ENCODE measurements around the gene TRIM68.

The TRIM68 gene

DNA sequence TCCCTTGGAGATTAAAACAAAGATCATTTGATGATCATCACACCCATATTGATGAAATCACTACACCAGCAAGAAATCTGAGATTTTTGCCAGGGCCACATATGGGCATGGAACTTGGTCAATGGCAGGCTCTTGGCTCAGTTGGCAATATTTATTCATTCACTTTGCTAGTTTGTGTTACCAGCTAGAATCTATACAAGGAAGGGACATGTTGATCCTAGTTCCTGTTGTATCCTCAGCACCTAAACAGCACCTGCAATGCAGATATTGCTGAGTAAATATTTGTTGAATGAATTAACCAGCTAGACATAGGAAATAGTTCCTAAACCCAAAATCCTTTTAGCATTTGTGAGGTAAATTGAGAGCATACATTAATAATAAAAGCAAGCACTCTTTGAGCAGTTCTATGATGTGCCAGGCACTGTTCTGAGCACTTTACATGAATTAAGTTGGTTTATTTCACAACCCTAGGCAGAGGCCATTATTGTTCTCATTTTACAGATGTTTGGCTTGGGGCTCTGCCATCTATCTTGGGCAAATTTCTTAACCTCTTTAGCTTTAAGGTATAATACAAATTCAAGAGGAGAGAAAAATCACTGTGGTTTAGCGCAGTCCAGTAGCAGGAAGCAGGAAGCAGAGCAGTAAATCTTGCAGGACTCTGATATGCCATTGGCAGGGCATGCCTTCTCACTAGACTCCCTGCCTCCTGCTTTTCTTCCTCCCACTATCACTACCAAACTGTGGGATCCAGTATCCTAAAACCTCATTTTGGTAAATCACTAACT, 1.6 kb downstream of the TRIM68 start:
- H3K36me3 ChIP-seq (ENCODE audit: control insufficient read depth in 2 of 2, insufficient read depth in 2 of 2, low read length in 2 of 2): peaks cover 25 to 31% of the 10 kb centered on the region in 2 donors
- no peaks in the 10 kb centered on the region for H3K27me3 ChIP-seq (ENCODE audit: control insufficient read depth in 2 of 2, insufficient read depth in 2 of 2, low read length in 2 of 2)
- H3K4me1 ChIP-seq (ENCODE audit: control insufficient read depth in 2 of 2, insufficient read depth in 2 of 2, low read length in 2 of 2): peaks cover 3 to 7% of the 10 kb centered on the region in 2 donors
- peak overlapping the region in 1 of 2 donors; percentile 18 for H3K27ac ChIP-seq (ENCODE audit: low read depth in 2 of 2, low read length in 2 of 2)
- no peaks in the 10 kb centered on the region for H3K9me3 ChIP-seq (ENCODE audit: control insufficient read depth in 2 of 2, low read length in 2 of 2)
- peak overlapping the region; percentile 81 to 86 for H3K4me3 ChIP-seq (ENCODE audit: low read length in 2 of 2)
- peak overlapping the region; percentile 8 to 76 for H3K9ac ChIP-seq (ENCODE audit: low read depth in 1 of 2, low read length in 2 of 2)

DNA sequence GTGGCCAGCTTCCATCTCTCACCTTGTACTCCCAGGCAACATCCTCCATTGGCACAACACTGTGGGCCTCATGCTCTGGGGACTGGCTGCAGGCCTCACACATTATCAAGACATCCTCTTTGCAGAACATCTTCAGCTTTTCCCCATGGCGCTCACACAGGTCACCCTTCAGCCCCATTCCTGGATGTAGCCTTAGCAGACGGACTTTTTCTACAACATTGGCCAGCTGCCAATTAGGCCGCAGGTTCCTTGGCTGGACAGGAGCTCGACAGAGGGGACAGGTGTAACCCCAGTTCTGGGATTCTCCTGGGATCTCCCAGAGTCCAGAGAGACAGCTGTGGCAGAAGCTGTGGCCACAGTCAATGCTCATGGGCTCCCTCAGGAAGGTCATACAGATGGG, 3.0 kb downstream of the TRIM68 start:
- H3K4me1 ChIP-seq (ENCODE audit: control insufficient read depth in 2 of 2, insufficient read depth in 2 of 2, low read length in 2 of 2): peaks cover 3 to 7% of the 10 kb centered on the region in 2 donors
- peaks cover 37 to 44% of the 10 kb centered on the region in 2 donors for H3K36me3 ChIP-seq (ENCODE audit: control insufficient read depth in 2 of 2, insufficient read depth in 2 of 2, low read length in 2 of 2)
- H3K9ac ChIP-seq (ENCODE audit: low read depth in 1 of 2, low read length in 2 of 2): no peak overlapping the region
- H3K27me3 ChIP-seq (ENCODE audit: control insufficient read depth in 2 of 2, insufficient read depth in 2 of 2, low read length in 2 of 2): no peaks in the 10 kb centered on the region
- no peaks in the 10 kb centered on the region for H3K9me3 ChIP-seq (ENCODE audit: control insufficient read depth in 2 of 2, low read length in 2 of 2)
- H3K27ac ChIP-seq (ENCODE audit: low read depth in 2 of 2, low read length in 2 of 2): no peak overlapping the region
- no peak overlapping the region for H3K4me3 ChIP-seq (ENCODE audit: low read length in 2 of 2)

DNA sequence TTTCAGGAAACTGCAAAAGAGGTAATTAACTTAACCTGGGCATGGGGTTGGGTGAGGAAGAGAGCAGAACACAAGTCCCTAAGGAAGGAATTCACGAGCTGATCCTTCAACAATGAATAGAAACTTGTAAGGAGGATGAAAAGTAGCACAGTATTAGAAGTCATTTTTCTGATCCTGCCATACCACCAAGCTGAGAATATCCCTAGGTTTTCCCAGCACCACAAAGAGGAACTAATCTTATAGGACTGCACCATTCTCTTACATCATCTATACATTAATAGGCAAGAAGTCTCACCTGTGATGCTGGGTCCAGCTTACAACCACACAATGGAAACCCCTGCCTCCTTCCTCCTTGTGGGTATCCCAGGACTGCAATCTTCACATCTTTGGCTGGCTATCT, 14.3 kb downstream of the TRIM68 start, which contains the start of gene OR52I1:
TSS of gene OR52I1 (plus strand) at position 301 of the 400 bp plus-strand sequence. CDS start at position 301, 0 bp downstream.
- Histone ChIP-seq H3K4me1 (ENCODE audit: control insufficient read depth in 2 of 2, insufficient read depth in 2 of 2, low read length in 2 of 2) (no peaks in the 10 kb centered on the region), H3K9me3 (ENCODE audit: control insufficient read depth in 2 of 2, low read length in 2 of 2) (no peaks in the 10 kb centered on the region), H3K27ac (ENCODE audit: low read depth in 2 of 2, low read length in 2 of 2) (no peak within 1 kb of the TSS), H3K27me3 (ENCODE audit: control insufficient read depth in 2 of 2, insufficient read depth in 2 of 2, low read length in 2 of 2) (no peaks in the 10 kb centered on the region), H3K9ac (ENCODE audit: low read depth in 1 of 2, low read length in 2 of 2) (no peak within 1 kb of the TSS), H3K4me3 (ENCODE audit: low read length in 2 of 2) (no peak within 1 kb of the TSS), H3K36me3 (ENCODE audit: control insufficient read depth in 2 of 2, insufficient read depth in 2 of 2, low read length in 2 of 2) (peaks cover 2 to 14% of the 10 kb centered on the region in 2 donors)

DNA sequence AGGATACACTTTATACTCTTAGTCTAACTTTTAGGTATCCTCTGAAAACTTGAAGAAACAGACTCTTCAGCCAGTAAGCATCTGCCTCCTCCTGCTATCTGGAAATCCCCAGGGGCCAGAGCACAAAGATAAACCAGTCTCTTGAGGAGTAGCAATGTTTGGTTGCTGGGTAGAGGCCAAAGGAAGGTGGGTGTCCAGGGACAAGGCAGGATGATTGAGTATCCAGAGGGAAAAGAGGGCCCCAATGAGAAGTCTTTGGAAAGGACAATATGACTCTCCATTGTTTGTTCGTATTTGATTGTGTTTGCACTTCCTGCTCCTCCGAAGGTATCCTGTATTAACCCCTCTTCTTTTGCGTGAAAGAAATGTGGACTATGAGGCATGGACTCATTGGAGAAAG, 19.0 kb downstream of the TRIM68 start:
- no peak overlapping the region for H3K4me3 ChIP-seq (ENCODE audit: low read length in 2 of 2)
- H3K36me3 ChIP-seq (ENCODE audit: control insufficient read depth in 2 of 2, insufficient read depth in 2 of 2, low read length in 2 of 2): no peaks in the 10 kb centered on the region
- H3K9me3 ChIP-seq (ENCODE audit: control insufficient read depth in 2 of 2, low read length in 2 of 2): no peaks in the 10 kb centered on the region
- H3K9ac ChIP-seq (ENCODE audit: low read depth in 1 of 2, low read length in 2 of 2): no peak overlapping the region
- no peaks in the 10 kb centered on the region for H3K4me1 ChIP-seq (ENCODE audit: control insufficient read depth in 2 of 2, insufficient read depth in 2 of 2, low read length in 2 of 2)
- no peak overlapping the region for H3K27ac ChIP-seq (ENCODE audit: low read depth in 2 of 2, low read length in 2 of 2)
- H3K27me3 ChIP-seq (ENCODE audit: control insufficient read depth in 2 of 2, insufficient read depth in 2 of 2, low read length in 2 of 2): no peaks in the 10 kb centered on the region

DNA sequence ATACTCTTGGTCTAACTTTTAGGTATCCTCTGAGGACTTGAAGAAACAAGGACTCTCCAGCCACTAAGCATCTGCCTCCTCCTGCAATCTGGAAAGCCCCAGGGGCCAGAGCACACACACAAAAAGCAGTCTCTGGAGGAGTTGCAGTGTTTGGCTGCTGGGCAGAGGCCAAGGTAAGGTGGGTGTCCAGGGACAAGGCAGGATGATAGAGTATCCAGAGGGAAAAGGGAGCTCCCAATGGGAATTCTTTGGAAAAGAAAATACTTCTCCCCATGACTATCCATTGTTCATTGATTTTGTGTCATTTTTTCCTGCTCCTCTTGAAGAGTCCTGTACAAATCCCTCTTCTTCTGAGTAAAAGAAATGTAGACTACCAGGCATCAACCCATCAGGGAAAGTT, 26.6 kb downstream of the TRIM68 start, which contains the start of gene OR52I2:
TSS of gene OR52I2 (plus strand) at position 301 of the 400 bp plus-strand sequence.
- Histone ChIP-seq H3K4me1 (ENCODE audit: control insufficient read depth in 2 of 2, insufficient read depth in 2 of 2, low read length in 2 of 2) (no peaks in the 10 kb centered on the region), H3K9ac (ENCODE audit: low read depth in 1 of 2, low read length in 2 of 2) (no peak within 1 kb of the TSS), H3K27ac (ENCODE audit: low read depth in 2 of 2, low read length in 2 of 2) (no peak within 1 kb of the TSS), H3K36me3 (ENCODE audit: control insufficient read depth in 2 of 2, insufficient read depth in 2 of 2, low read length in 2 of 2) (no peaks in the 10 kb centered on the region), H3K4me3 (ENCODE audit: low read length in 2 of 2) (no peak within 1 kb of the TSS), H3K27me3 (ENCODE audit: control insufficient read depth in 2 of 2, insufficient read depth in 2 of 2, low read length in 2 of 2) (no peaks in the 10 kb centered on the region), H3K9me3 (ENCODE audit: control insufficient read depth in 2 of 2, low read length in 2 of 2) (no peaks in the 10 kb centered on the region)

DNA sequence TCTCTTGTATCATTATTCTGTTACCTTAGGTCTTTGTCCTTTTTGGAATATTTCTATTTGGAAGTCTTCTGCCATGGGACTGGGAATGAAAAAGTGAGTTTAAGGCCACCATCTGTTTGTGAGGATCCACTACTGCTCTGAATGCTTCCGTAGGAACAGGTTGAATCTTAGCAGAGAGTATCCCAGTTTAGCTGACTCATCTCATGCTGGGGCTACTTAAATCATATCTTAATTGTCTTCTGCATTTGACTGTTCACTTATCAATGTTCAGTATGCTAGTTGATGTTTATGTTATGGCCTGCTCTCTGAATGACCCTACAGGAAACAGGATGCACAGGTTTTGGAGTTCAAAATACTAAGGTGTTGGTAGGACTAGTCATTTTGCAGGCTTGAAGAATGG, 27.9 kb downstream of the TRIM68 start:
- no peaks in the 10 kb centered on the region for H3K4me1 ChIP-seq (ENCODE audit: control insufficient read depth in 2 of 2, insufficient read depth in 2 of 2, low read length in 2 of 2)
- no peaks in the 10 kb centered on the region for H3K9me3 ChIP-seq (ENCODE audit: control insufficient read depth in 2 of 2, low read length in 2 of 2)
- no peak overlapping the region for H3K4me3 ChIP-seq (ENCODE audit: low read length in 2 of 2)
- H3K27me3 ChIP-seq (ENCODE audit: control insufficient read depth in 2 of 2, insufficient read depth in 2 of 2, low read length in 2 of 2): no peaks in the 10 kb centered on the region
- no peak overlapping the region for H3K9ac ChIP-seq (ENCODE audit: low read depth in 1 of 2, low read length in 2 of 2)
- H3K27ac ChIP-seq (ENCODE audit: low read depth in 2 of 2, low read length in 2 of 2): no peak overlapping the region
- no peaks in the 10 kb centered on the region for H3K36me3 ChIP-seq (ENCODE audit: control insufficient read depth in 2 of 2, insufficient read depth in 2 of 2, low read length in 2 of 2)

DNA sequence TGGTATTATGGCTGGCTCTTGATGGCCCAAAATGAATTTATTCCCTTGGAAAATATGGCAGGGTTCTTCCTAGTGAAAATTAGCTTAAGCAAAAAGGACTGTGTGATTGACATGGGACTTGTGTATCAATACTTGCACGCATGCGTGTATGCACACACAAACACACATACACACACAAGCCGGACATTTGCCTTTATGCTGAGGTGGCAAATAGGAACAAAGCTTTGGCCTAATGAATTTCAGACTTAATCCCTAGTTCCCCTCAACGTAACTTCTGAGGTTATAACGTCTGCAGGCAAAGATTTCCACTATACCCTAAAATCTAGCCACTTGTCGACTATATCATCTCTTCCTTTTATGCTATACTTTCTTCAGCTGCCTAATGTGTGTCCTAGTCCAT, 29.4 kb downstream of the TRIM68 start:
- Histone ChIP-seq H3K9me3 (ENCODE audit: control insufficient read depth in 2 of 2, low read length in 2 of 2) (no peaks in the 10 kb centered on the region), H3K36me3 (ENCODE audit: control insufficient read depth in 2 of 2, insufficient read depth in 2 of 2, low read length in 2 of 2) (no peaks in the 10 kb centered on the region), H3K4me3 (ENCODE audit: low read length in 2 of 2) (no peak overlapping the region), H3K27me3 (ENCODE audit: control insufficient read depth in 2 of 2, insufficient read depth in 2 of 2, low read length in 2 of 2) (no peaks in the 10 kb centered on the region), H3K9ac (ENCODE audit: low read depth in 1 of 2, low read length in 2 of 2) (no peak overlapping the region), H3K4me1 (ENCODE audit: control insufficient read depth in 2 of 2, insufficient read depth in 2 of 2, low read length in 2 of 2) (no peaks in the 10 kb centered on the region), H3K27ac (ENCODE audit: low read depth in 2 of 2, low read length in 2 of 2) (no peak overlapping the region)

DNA sequence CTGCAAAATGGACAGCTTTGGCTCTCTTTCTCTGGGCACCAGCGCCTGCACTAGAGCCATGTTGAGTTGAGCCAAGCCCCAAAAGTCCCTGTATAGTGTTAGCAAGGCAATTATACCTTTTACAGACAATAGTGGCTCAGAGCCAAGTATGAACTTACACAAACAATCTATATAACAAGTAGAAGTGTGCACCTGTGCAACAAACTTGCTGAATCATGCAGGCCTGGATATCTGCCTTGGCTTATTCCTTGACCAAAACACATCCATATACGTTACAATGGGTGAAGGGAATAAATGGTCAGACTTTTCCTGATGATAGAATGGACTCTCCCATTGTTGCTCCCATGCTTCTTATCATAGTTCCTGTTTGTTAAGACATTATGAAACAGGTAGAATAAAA, 30.3 kb downstream of the TRIM68 start:
- Histone ChIP-seq H3K4me3 (ENCODE audit: low read length in 2 of 2) (no peak overlapping the region), H3K27me3 (ENCODE audit: control insufficient read depth in 2 of 2, insufficient read depth in 2 of 2, low read length in 2 of 2) (no peaks in the 10 kb centered on the region), H3K36me3 (ENCODE audit: control insufficient read depth in 2 of 2, insufficient read depth in 2 of 2, low read length in 2 of 2) (no peaks in the 10 kb centered on the region), H3K9ac (ENCODE audit: low read depth in 1 of 2, low read length in 2 of 2) (no peak overlapping the region), H3K27ac (ENCODE audit: low read depth in 2 of 2, low read length in 2 of 2) (no peak overlapping the region), H3K9me3 (ENCODE audit: control insufficient read depth in 2 of 2, low read length in 2 of 2) (no peaks in the 10 kb centered on the region), H3K4me1 (ENCODE audit: control insufficient read depth in 2 of 2, insufficient read depth in 2 of 2, low read length in 2 of 2) (no peaks in the 10 kb centered on the region)

DNA sequence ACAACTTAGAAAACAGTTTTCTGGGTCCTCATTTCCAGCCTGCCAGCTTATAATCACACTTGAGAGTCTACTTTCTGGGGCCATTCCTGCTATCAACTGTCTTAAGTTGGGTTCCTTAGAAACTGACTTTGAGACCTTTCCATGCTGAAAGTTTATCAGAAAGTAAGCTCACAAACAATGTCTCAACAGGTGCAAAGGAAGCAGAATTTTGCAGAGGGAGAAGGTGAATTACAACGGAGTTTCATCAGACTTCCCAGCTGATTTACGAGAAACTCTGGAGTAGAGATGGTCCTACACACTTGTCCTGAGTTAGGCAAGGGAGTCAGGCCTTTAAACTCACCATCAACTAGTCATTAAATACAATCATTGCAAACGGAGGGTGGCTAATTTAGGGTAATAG, 31.2 kb downstream of the TRIM68 start:
- Histone ChIP-seq H3K9ac (ENCODE audit: low read depth in 1 of 2, low read length in 2 of 2) (no peak overlapping the region), H3K36me3 (ENCODE audit: control insufficient read depth in 2 of 2, insufficient read depth in 2 of 2, low read length in 2 of 2) (no peaks in the 10 kb centered on the region), H3K4me1 (ENCODE audit: control insufficient read depth in 2 of 2, insufficient read depth in 2 of 2, low read length in 2 of 2) (no peaks in the 10 kb centered on the region), H3K27me3 (ENCODE audit: control insufficient read depth in 2 of 2, insufficient read depth in 2 of 2, low read length in 2 of 2) (no peaks in the 10 kb centered on the region), H3K27ac (ENCODE audit: low read depth in 2 of 2, low read length in 2 of 2) (no peak overlapping the region), H3K9me3 (ENCODE audit: control insufficient read depth in 2 of 2, low read length in 2 of 2) (no peaks in the 10 kb centered on the region), H3K4me3 (ENCODE audit: low read length in 2 of 2) (no peak overlapping the region)

DNA sequence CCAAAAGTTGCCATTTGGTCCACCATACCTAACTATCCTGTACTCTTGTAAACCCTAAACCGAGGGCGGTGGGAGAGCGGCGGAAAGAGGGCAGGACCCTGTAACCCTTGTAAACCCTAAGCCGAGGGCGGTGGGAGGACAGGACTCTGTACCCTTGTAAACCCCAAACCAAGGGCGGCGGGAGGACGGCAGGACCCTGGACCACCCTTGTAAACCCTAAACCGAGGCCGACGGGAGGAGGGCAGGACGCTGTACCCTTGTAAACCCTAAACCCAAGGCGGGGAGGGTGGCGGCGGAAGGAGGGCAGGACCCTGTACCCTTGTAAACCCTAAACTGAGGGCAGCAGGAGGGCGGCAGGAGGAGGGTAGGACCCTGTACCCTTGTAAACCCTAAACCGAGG, 39.0 kb downstream of the TRIM68 start:
- no peak overlapping the region for H3K9ac ChIP-seq (ENCODE audit: low read depth in 1 of 2, low read length in 2 of 2)
- no peaks in the 10 kb centered on the region for H3K36me3 ChIP-seq (ENCODE audit: control insufficient read depth in 2 of 2, insufficient read depth in 2 of 2, low read length in 2 of 2)

More for the DNA sequence above, 39.0 kb downstream of the TRIM68 start:
- H3K4me3 ChIP-seq (ENCODE audit: low read length in 2 of 2): no peak overlapping the region
- no peaks in the 10 kb centered on the region for H3K27me3 ChIP-seq (ENCODE audit: control insufficient read depth in 2 of 2, insufficient read depth in 2 of 2, low read length in 2 of 2)
- no peaks in the 10 kb centered on the region for H3K4me1 ChIP-seq (ENCODE audit: control insufficient read depth in 2 of 2, insufficient read depth in 2 of 2, low read length in 2 of 2)
- H3K27ac ChIP-seq (ENCODE audit: low read depth in 2 of 2, low read length in 2 of 2): no peak overlapping the region
- no peaks in the 10 kb centered on the region for H3K9me3 ChIP-seq (ENCODE audit: control insufficient read depth in 2 of 2, low read length in 2 of 2)
